PC-3 (cell line): ENCODE measurements around the gene SREK1. TPM values are rescaled to one million over a fixed set of nuclear protein-coding genes. Genes with fewer than 3 reads are reported as not detected.

Source experiments
- ATAC-seq: fragments of 200-7000 bp; cut with Tn5 transposase; 2 replicates; pipeline ENCODE4 v1.9.1; 2020; ENCODE audit warnings: mild to moderate bottlenecking, moderate library complexity
- BruUV-seq: library from RNA; stranded (reverse); fragments of 400-500 nt; replicated peaks from 2 replicates; lab custom pipeline; 2021; lab: Mats Ljungman, UMichigan
- CTCF ChIA-PET: fragments of 300-600 bp; sonication (Branson Sonifier 250); formaldehyde crosslinking; loops from one replicate; lab custom pipeline; 2022; ENCODE audit warnings: antibody characterized with exemption; lab: Charles Lee
- POLR2A ChIA-PET: fragments of 300-600 bp; sonication (Branson Sonifier 250); formaldehyde crosslinking; loops from one replicate; lab custom pipeline; 2022; ENCODE audit warnings: antibody characterized with exemption; ENCODE audit not compliant: unreplicated experiment; lab: Charles Lee
- DNase-seq: peaks from one replicate; pipeline ENCODE4 v3.0.0-alpha.2; 2015
- H2AFZ ChIP-seq: fragments of 300-600 bp; sonication (generic); 2 replicates; pipeline ENCODE4 v1.6.0; 2016; ENCODE audit warnings: antibody characterized with exemption, low read length
- H3F3A ChIP-seq: fragments of 300-600 bp; sonication (generic); one replicate; pipeline ENCODE4 v1.6.0; 2017; ENCODE audit warnings: antibody characterized with exemption, low read length, control low read depth, mild to moderate bottlenecking; ENCODE audit not compliant: unreplicated experiment
- H3K27ac ChIP-seq: fragments of 300-600 bp; sonication (generic); 2 replicates; pipeline ENCODE4 v1.5.1; 2016; ENCODE audit warnings: mild to moderate bottlenecking, low read length
- H3K27me3 ChIP-seq: fragments of 300-600 bp; sonication (generic); 2 replicates; pipeline ENCODE4 v1.6.1; 2016; ENCODE audit warnings: low read length, mixed read lengths
- H3K36me3 ChIP-seq: fragments of 300-600 bp; sonication (generic); 2 replicates; pipeline ENCODE4 v1.6.1; 2016; ENCODE audit warnings: low read depth, mixed run types, low read length, mixed read lengths
- H3K4me1 ChIP-seq: fragments of 300-600 bp; sonication (generic); 2 replicates; pipeline ENCODE4 v1.5.1; 2016; ENCODE audit warnings: low read length; ENCODE audit not compliant: insufficient read depth
- H3K4me2 ChIP-seq: fragments of 300-600 bp; sonication (generic); 2 replicates; pipeline ENCODE4 v1.6.0; 2016; ENCODE audit warnings: low read length
- H3K4me3 ChIP-seq: fragments of 300-600 bp; sonication (generic); 2 replicates; pipeline ENCODE4 v1.5.1; 2016; ENCODE audit warnings: mild to moderate bottlenecking, low read length, mixed read lengths
- H3K79me2 ChIP-seq: fragments of 300-600 bp; sonication (generic); 2 replicates; pipeline ENCODE4 v1.6.1; 2017; ENCODE audit warnings: low read length, mixed read lengths
- H3K9ac ChIP-seq: fragments of 300-600 bp; sonication (generic); 2 replicates; pipeline ENCODE4 v1.6.0; 2016; ENCODE audit warnings: mild to moderate bottlenecking, low read length
- H3K9me2 ChIP-seq: fragments of 300-600 bp; sonication (generic); replicated peaks from 2 replicates; pipeline ENCODE4 v1.6.1; 2016; ENCODE audit warnings: mixed run types, low read length, mixed read lengths
- H3K9me3 ChIP-seq: fragments of 300-600 bp; sonication (generic); 2 replicates; pipeline ENCODE4 v1.6.1; 2016; ENCODE audit warnings: low read length, mixed read lengths
- H4K20me1 ChIP-seq: fragments of 300-600 bp; sonication (generic); 2 replicates; pipeline ENCODE4 v1.6.1; 2016; ENCODE audit warnings: low read length, mixed read lengths
- EZH2 ChIP-seq: fragments of 300-600 bp; sonication (generic); IDR thresholded peaks from one replicate; pipeline ENCODE4 v1.6.1; 2017; ENCODE audit warnings: antibody characterized with exemption, mild to moderate bottlenecking, low read length; ENCODE audit not compliant: unreplicated experiment
- EZH2phosphoT487 ChIP-seq: fragments of 300-600 bp; sonication (generic); IDR thresholded peaks from 2 replicates; pipeline ENCODE4 v1.6.1; 2018; ENCODE audit warnings: mild to moderate bottlenecking, antibody characterized with exemption, low read length, borderline replicate concordance
- intact Hi-C: fragments of 100-400 bp; cut with micrococcal nuclease; formaldehyde crosslinking; loops from 2 replicates; pipeline ENCODE4 v1.9.0; 2023
- total RNA-seq: library from RNA; depleted of rRNA; stranded (reverse); fragments of >200 nt; gene quantifications from 2 replicates; pipeline ENCODE4 v1.2.3, GENCODE V29; 2014
- TF ChIP-seq, protein P1 (sequence below): fragments of 300-600 bp; sonication (generic); conservative IDR thresholded peaks from 2 replicates; pipeline ENCODE4 v1.5.1; 2017; ENCODE audit warnings: antibody characterized with exemption, low read depth, mild to moderate bottlenecking, low read length

SREK1 gene
- total RNA-seq, 1 experiment from 2014 or later = 43.1 TPM

DNA sequence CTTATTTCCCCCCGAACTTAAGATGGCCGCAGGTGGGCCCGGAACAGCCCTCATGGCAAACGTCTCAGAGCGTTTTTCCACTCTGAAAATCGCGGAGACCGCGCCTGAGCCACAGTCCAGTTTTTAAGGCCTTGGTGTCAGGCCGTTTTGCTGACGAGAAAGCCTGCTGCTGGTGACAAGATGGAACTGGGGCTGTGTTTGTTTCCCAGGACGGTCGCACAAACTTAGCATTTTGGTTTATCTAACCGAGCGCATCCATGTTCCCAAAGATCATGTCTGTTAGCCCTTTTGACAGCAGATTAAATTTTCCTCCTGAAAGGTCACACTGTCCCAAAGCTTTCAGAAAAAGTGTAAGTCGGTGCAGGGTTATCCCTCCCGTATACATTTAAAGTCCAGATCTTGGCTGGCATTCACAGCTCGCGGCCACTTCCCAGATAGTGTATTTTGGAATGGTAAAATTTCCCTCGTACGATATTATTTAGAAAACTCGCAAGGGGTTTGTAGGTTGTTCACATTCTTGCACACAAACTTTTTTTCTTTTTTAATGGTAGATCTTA, 812 bp downstream of the SREK1 start:
- H3K27me3 ChIP-seq = no peaks in the 10 kb centered on the region
- H4K20me1 ChIP-seq = peaks cover 6% of the 10 kb centered on the region; the same call in 1 of the 2 replicates
- DNase-seq = no peak
- peak overlapping the region; percentile 85 for H3K4me2 ChIP-seq
- H3K4me1 ChIP-seq = no peaks in the 10 kb centered on the region
- no peaks in the 10 kb centered on the region for H3F3A ChIP-seq
- peak overlapping the region; percentile 80 for H3K27ac ChIP-seq
- no peaks in the 10 kb centered on the region for H3K9me2 ChIP-seq
- POLR2A ChIA-PET = interaction anchor here (0.6 kb wide), 1 partner anchor 19 kb away, joined by 8 read pairs; no protein-coding TSS in a partner anchor
- no TSS peak for BruUV-seq
- peaks cover 56% of the 10 kb centered on the region for H3K79me2 ChIP-seq
- peak overlapping the region; percentile 89 for H3K9ac ChIP-seq
- intact Hi-C loops = loop anchor here (10.0 kb wide), 2 partner anchors 220 to 380 kb away; partner anchors contain the start of gene ERBIN
- H3K36me3 ChIP-seq = no peaks in the 10 kb centered on the region; the same call in 1 of the 2 replicates
- CTCF ChIA-PET = no interaction called here
- peak overlapping the region; percentile 75 for H2AFZ ChIP-seq
- H3K9me3 ChIP-seq = no peaks in the 10 kb centered on the region
- peak; percentile 37 for ATAC-seq
- peak overlapping the region; percentile 85 for H3K4me3 ChIP-seq
- no peak for TF ChIP-seq EZH2
- no peak for TF ChIP-seq EZH2phosphoT487
- TF ChIP-seq, protein P1, sequence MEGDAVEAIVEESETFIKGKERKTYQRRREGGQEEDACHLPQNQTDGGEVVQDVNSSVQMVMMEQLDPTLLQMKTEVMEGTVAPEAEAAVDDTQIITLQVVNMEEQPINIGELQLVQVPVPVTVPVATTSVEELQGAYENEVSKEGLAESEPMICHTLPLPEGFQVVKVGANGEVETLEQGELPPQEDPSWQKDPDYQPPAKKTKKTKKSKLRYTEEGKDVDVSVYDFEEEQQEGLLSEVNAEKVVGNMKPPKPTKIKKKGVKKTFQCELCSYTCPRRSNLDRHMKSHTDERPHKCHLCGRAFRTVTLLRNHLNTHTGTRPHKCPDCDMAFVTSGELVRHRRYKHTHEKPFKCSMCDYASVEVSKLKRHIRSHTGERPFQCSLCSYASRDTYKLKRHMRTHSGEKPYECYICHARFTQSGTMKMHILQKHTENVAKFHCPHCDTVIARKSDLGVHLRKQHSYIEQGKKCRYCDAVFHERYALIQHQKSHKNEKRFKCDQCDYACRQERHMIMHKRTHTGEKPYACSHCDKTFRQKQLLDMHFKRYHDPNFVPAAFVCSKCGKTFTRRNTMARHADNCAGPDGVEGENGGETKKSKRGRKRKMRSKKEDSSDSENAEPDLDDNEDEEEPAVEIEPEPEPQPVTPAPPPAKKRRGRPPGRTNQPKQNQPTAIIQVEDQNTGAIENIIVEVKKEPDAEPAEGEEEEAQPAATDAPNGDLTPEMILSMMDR = no peak

DNA sequence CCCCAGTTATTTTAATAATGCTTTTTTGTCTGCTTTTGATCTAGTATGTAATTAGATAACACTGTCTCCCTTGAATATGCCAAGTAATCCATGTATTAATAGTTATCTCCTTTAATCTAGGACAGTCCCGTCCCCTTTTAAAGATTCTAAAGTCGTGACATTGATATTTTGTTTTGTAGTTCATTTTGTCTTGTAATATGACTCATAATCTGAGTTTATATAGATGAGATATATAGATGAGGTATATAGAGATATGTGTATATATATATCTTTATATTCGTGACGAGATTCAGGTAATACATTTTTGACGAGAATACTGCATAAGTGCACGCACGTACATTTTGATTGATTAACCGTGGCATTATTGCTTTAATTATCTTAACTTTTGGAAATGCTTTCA, 1.6 kb downstream of the SREK1 start:
- Histone ChIP-seq H2AFZ (no peak overlapping the region), H3K4me2 (peak overlapping the region; percentile 85), H3K36me3 (no peaks in the 10 kb centered on the region; the same call in 1 of the 2 replicates), H3K27me3 (no peaks in the 10 kb centered on the region), H3K4me1 (no peaks in the 10 kb centered on the region), H3K9ac (peak overlapping the region; percentile 89), H3F3A (no peaks in the 10 kb centered on the region), H3K27ac (no peak overlapping the region), H3K9me2 (no peaks in the 10 kb centered on the region), H3K4me3 (peak overlapping the region; percentile 85), H4K20me1 (peaks cover 6% of the 10 kb centered on the region; the same call in 1 of the 2 replicates), H3K79me2 (peaks cover 64% of the 10 kb centered on the region), H3K9me3 (no peaks in the 10 kb centered on the region)
- DNase-seq = no peak
- intact Hi-C loops = loop anchor here (10.0 kb wide), 2 partner anchors 221 to 381 kb away; partner anchors contain the start of gene ERBIN
- no TSS peak for BruUV-seq
- CTCF ChIA-PET = no interaction called here
- POLR2A ChIA-PET = no interaction called here
- no peak for ATAC-seq
- TF ChIP-seq EZH2phosphoT487 (no peak), EZH2 (no peak)
- TF ChIP-seq, protein P1 = no peak

DNA sequence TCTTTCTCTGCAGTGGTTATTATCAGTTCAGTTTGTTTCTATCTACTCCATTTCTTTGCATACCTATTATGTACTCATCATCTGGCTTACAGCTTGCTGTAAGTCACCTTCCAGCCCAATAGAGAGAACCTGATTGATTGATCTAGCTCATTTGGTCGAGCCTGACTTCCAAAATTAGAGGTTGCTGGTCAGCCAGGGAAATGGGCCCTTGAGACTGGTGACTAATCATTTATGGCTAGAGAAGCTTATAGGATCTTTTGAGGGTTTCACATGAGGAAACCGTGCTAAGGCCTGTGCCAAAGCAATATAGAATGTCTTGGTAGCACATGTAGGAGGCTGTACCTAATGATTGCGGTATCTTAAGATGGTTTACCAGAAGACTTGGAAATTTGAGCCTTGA, 5.8 kb downstream of the SREK1 start:
- intact Hi-C loops = loop anchor here (10.0 kb wide), 2 partner anchors 225 to 385 kb away; partner anchors contain the start of gene ERBIN
- DNase-seq (no peak), ATAC-seq (no peak)
- Histone ChIP-seq H3K4me1 (no peaks in the 10 kb centered on the region), H3K4me3 (no peak overlapping the region), H3K36me3 (no peaks in the 10 kb centered on the region; the same call in 1 of the 2 replicates), H3K9me2 (no peaks in the 10 kb centered on the region), H3K4me2 (no peak overlapping the region), H2AFZ (no peak overlapping the region), H3F3A (no peaks in the 10 kb centered on the region), H3K79me2 (peaks cover 92% of the 10 kb centered on the region), H3K9me3 (no peaks in the 10 kb centered on the region), H3K27me3 (no peaks in the 10 kb centered on the region), H3K9ac (no peak overlapping the region), H4K20me1 (peaks cover 6% of the 10 kb centered on the region; the same call in 1 of the 2 replicates), H3K27ac (no peak overlapping the region)
- TF ChIP-seq EZH2phosphoT487 (no peak), EZH2 (no peak)
- TF ChIP-seq, protein P1 = no peak
- no TSS peak for BruUV-seq
- CTCF ChIA-PET = no interaction called here
- POLR2A ChIA-PET = interaction anchor here (0.7 kb wide), 1 partner anchor 35 kb away, joined by 3 read pairs; no protein-coding TSS in a partner anchor
